ENCODE data around the gene GPAT2. TPM values are rescaled to one million over a fixed set of nuclear protein-coding genes. Genes with fewer than 3 reads are reported as not detected.
"Not testable (repeated sequence)": the region's sequence is repeated elsewhere in the genome, so short reads cannot be mapped to it uniquely, and the experiment has no call there.

GPAT2 gene
- total RNA-seq, 2 donors from 2014 or later: 1.6 to 2.0 TPM

DNA sequence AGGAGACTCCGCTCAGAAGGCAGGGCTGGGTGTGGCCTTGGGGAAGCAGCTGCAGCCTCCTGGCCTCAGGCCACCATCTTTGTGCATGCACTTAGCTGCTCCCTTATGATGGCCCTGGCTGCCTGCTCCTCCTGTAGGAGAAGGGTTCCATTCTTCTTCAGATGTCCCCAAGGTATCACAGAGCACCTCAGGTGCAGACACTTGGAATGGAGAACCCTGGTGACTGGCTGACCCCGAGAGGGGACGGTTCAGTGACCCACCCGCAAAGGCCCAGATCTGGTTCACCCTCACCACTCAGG, 9.6 kb downstream of the GPAT2 start:
- ATAC-seq: no peak
- H3K4me3 ChIP-seq: no peak overlapping the region
- H3K4me1 ChIP-seq: peaks cover 6% of the 10 kb centered on the region
- no peak overlapping the region for H3K27ac ChIP-seq
- intact Hi-C loops (cut with DNase I): loop anchor here (10.0 kb wide), 1 partner anchor 90 kb away; the partner anchor contains the start of gene ADRA2B
- no peak for DNase-seq
- 81 to 100% methylated on average over 3 to 4 of the region's 4 CpGs for WGBS, 2 donors
- H3K36me3 ChIP-seq (replicated peaks in 1 of 2; ENCODE audit: insufficient read depth in 1 of 2, low read depth in 2 of 2): no peaks in the 10 kb centered on the region
- no peaks in the 10 kb centered on the region for H3K9me3 ChIP-seq
- H3K27me3 ChIP-seq: no peaks in the 10 kb centered on the region
- TF ChIP-seq, protein P1, sequence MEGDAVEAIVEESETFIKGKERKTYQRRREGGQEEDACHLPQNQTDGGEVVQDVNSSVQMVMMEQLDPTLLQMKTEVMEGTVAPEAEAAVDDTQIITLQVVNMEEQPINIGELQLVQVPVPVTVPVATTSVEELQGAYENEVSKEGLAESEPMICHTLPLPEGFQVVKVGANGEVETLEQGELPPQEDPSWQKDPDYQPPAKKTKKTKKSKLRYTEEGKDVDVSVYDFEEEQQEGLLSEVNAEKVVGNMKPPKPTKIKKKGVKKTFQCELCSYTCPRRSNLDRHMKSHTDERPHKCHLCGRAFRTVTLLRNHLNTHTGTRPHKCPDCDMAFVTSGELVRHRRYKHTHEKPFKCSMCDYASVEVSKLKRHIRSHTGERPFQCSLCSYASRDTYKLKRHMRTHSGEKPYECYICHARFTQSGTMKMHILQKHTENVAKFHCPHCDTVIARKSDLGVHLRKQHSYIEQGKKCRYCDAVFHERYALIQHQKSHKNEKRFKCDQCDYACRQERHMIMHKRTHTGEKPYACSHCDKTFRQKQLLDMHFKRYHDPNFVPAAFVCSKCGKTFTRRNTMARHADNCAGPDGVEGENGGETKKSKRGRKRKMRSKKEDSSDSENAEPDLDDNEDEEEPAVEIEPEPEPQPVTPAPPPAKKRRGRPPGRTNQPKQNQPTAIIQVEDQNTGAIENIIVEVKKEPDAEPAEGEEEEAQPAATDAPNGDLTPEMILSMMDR (IDR thresholded peaks at IDR 0.05): no peak
- TF ChIP-seq POLR2A (IDR thresholded peaks at IDR 0.05): no peak

DNA sequence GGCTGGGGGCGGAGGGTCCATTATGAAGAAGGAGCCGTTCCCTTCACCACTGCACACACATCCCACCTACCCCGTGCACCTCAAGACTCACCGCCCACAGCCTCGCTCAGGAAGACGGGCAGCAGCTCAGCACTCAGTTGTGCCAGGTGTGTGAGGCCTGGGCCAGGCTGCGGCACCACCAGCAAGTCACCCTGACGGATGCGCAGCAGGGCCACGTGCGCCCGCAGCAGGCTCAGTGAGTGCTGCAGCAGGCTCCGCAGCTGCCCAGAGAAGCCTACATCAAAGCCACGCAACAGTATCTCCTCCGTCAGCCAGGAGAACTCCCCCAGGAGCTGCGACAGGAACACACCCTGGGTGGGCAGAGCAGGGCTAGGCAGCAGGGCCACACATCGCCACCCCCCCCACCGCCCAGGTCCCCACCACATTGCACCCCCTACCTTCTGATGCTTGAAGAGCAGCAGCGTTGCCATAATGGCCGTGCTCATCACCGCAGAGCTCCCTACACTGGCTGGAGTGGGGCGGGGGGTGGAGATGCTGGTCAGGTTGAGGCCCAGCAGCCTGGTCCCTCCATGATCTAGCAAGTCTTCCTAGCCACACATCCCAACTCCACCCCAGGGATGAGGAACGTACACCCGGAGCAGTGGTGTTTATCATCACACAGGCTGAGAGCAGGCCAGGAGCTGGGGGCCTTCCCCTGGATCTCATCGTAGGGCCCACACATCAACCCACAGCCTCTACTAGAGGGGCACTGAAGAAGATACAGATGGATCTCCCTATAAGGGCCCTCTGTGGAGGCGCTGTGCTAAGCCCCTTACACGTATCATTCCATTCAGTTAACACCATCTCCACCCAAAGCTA, 10.2 kb downstream of the GPAT2 start:
- ATAC-seq: no peak
- Histone ChIP-seq H3K36me3 (replicated peaks in 1 of 2; ENCODE audit: insufficient read depth in 1 of 2, low read depth in 2 of 2) (no peaks in the 10 kb centered on the region), H3K4me1 (peaks cover 6% of the 10 kb centered on the region), H3K27ac (no peak overlapping the region), H3K9me3 (no peaks in the 10 kb centered on the region), H3K4me3 (no peak overlapping the region), H3K27me3 (no peaks in the 10 kb centered on the region)
- no peak for DNase-seq
- 72 to 81% methylated on average over 5 to 26 of the region's 27 CpGs for WGBS, 2 donors
- no peak for TF ChIP-seq POLR2A (IDR thresholded peaks at IDR 0.05)
- TF ChIP-seq, protein P1 (IDR thresholded peaks at IDR 0.05): no peak
- intact Hi-C loops (cut with DNase I): loop anchor here (10.0 kb wide), 1 partner anchor 90 kb away; the partner anchor contains the start of gene ADRA2B

DNA sequence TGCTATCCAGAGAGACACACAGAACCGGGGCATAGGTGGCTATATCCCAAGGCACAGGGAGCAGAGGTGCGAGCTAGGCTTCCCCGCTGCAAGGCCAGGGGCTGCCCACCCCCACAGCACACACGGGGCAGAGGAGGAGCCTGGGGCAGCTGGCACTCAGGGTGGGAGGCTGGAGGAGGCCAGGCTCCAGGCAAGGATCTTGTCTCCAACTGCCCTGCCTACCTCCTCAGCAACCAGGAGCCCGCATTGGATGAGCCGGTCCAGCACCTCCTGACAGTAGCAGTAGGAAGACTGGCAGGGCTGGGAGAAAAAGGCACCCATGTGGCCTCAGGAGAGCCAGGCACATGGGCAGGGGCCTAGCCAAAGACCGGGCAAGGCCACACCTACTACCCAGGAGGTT, 11.0 kb downstream of the GPAT2 start:
- not testable (repeated sequence) for H3K9me3 ChIP-seq; H3K36me3 ChIP-seq (replicated peaks in 1 of 2; ENCODE audit: insufficient read depth in 1 of 2, low read depth in 2 of 2); DNase-seq; H3K4me3 ChIP-seq; ATAC-seq; H3K4me1 ChIP-seq; H3K27me3 ChIP-seq; H3K27ac ChIP-seq
- 92 to 100% methylated on average over 1 to 4 of the region's 7 CpGs for WGBS, 2 donors
- intact Hi-C loops (cut with DNase I): loop anchor here (10.0 kb wide), 1 partner anchor 91 kb away; the partner anchor contains the start of gene ADRA2B

DNA sequence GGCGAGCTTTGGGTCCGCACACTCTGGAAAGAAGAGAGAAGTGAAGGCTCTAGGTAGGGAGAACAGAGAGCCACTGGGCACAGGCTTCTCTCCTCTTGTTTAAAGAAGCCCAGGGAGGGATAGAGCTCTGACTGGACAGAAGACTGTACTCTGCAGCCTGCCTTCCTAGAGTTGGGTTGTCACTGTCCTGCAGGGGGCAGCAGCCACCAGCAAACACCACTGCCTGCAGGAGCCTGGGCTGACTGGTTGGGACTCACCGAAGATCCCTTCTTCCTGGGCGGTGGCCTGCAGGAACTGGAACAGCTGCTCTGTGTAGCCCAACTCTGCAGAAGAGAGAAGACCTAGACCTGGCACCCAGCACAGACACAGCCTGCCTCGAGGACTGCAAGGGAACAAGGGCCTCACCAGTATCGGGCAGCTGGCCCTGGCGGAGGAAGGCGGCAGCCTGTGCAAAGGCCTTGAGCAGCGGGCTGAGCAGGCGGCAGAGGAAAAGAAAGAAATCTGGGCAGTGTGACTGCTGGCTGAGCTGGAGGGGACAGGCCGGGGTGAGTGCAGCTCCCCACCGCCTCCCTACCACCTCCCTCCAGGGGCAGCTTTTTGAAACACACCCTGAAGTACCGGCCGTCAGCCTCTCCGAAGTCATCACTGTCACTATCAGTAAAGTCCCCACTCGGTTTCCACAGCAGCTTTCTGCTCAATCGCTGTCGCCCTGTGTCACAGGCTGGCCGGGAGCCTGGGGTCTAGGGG, 11.8 kb downstream of the GPAT2 start:
- not testable (repeated sequence) for H3K4me3 ChIP-seq; H3K27me3 ChIP-seq; H3K36me3 ChIP-seq (replicated peaks in 1 of 2; ENCODE audit: insufficient read depth in 1 of 2, low read depth in 2 of 2); H3K4me1 ChIP-seq; H3K27ac ChIP-seq; H3K9me3 ChIP-seq
- peak; percentile 87 to 91 (median 89) for DNase-seq
- WGBS, 2 donors: 55 to 67% methylated on average over 6 to 13 of the region's 19 CpGs
- intact Hi-C loops (cut with DNase I): loop anchor here (10.0 kb wide), 1 partner anchor 92 kb away; the partner anchor contains the start of gene ADRA2B
- ATAC-seq: peak; percentile 94
- TF ChIP-seq, protein P1 (IDR thresholded peaks at IDR 0.05): peak; percentile 67 to 92 (median 85)

DNA sequence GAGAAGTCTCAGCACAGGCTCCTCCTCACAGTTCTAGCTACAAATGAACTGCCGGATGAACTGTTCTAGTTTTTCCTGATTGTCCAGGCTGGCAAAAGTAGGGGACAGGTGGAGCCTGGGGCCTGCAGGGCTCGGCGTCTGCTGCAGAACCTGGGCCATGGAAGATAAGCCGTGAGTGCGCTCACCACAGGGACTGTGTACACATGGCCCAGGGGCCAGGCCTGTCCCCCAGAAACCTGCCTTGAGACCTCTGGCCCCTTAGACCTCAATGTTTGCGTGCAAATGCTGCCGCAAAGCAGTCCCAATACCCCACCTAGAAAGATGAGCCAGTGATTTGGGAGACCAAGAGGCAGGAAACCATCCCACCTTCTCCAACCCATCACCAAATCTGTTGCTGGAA, 12.6 kb downstream of the GPAT2 start:
- not testable (repeated sequence) for ATAC-seq; DNase-seq; H3K4me1 ChIP-seq; H3K9me3 ChIP-seq; H3K27me3 ChIP-seq; H3K36me3 ChIP-seq (replicated peaks in 1 of 2; ENCODE audit: insufficient read depth in 1 of 2, low read depth in 2 of 2); H3K4me3 ChIP-seq; H3K27ac ChIP-seq
- intact Hi-C loops (cut with DNase I): loop anchor here (10.0 kb wide), 1 partner anchor 93 kb away; the partner anchor contains the start of gene ADRA2B
- 76% methylated on average over 7 of the region's 7 CpGs; no CpG with 5 or more reads in 1 of the 2 donors for WGBS, 2 donors

DNA sequence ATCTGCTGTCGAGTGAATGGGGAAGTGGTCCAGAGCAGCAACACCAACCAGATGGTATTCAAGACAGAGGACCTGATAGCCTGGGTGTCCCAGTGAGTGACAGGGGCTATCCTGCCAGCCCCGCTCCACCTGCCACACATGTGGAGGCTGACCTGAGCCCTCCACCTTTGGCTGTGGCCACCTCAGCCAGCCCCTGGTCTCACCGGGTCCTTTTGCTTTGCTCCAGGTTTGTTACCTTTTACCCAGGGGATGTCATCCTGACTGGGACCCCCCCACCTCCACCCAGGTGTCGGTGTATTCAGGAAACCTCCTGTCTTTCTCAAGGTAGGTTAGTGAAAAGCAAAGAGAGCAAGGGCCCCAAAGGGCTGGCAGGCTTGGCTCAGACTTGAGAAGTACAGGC, 13.6 kb downstream of the GPAT2 start:
- DNase-seq; H3K9me3 ChIP-seq; H3K27me3 ChIP-seq; H3K4me1 ChIP-seq; H3K36me3 ChIP-seq (replicated peaks in 1 of 2; ENCODE audit: insufficient read depth in 1 of 2, low read depth in 2 of 2); H3K27ac ChIP-seq; H3K4me3 ChIP-seq; ATAC-seq: not testable (repeated sequence)
- WGBS, 2 donors: 85 to 88% methylated on average over 3 to 4 of the region's 4 CpGs
- intact Hi-C loops (cut with DNase I): loop anchor here (10.0 kb wide), 1 partner anchor 94 kb away; the partner anchor contains the start of gene ADRA2B

DNA sequence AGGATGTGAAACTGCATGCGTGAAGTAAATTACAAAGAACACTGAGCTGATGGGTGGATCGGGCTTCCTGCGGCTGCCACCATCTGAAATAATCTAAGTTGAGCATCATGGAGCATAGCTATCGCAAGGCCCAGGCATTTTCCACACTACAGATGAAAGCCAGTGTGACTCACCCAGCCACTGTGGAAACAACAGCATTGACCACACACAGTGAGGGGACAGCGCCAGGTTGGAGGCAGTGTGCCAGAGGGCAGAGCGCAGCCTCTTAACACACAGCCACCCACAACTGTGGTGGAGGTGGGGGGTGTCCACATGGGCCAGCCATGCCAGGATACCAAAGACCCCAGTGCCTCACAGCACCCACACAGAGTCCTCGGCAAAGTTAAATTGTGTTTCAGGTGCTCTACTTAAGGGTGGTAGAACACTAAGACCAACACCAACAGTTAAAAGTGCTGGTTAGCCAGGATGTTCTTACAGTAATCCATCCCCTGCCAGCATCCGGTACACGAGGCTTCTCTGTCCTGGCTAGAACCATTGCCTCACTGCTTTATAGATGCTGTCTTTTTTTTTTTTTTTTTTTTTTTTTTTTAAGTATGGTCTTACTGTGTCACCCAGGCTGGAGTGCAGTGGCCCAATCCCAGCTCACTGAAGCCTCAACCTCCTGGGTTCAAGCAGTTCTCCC, 14.7 kb downstream of the GPAT2 start:
- not testable (repeated sequence) for H3K36me3 ChIP-seq (replicated peaks in 1 of 2; ENCODE audit: insufficient read depth in 1 of 2, low read depth in 2 of 2); DNase-seq; H3K4me1 ChIP-seq; H3K9me3 ChIP-seq; H3K27me3 ChIP-seq; ATAC-seq; H3K4me3 ChIP-seq; H3K27ac ChIP-seq
- intact Hi-C loops (cut with DNase I): loop anchor here (10.0 kb wide), 1 partner anchor 95 kb away; the partner anchor contains the start of gene ADRA2B
- 78 to 85% methylated on average over 4 of the region's 9 CpGs for WGBS, 2 donors

DNA sequence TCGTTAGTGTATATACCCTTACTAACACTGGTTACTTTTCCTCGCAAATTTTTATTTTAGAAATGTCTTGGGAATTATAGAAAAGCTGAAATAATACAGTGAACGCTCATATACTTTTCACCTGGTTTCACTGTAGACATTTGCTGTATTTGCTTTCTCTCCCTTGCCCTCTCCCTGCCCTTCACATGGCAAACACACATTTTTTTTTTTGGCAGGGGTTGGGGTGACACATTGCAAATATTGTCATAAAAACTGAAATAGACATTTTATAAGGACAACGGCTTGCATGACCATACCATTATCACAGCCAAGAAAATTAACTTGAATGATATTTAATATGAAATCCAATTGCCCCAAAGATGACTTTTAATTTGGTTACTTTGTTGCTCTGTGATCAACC, 18.4 kb downstream of the GPAT2 start:
- H3K27me3 ChIP-seq; H3K4me1 ChIP-seq; H3K9me3 ChIP-seq; H3K4me3 ChIP-seq; H3K36me3 ChIP-seq (replicated peaks in 1 of 2; ENCODE audit: insufficient read depth in 1 of 2, low read depth in 2 of 2); DNase-seq; intact Hi-C loops (cut with DNase I); H3K27ac ChIP-seq; ATAC-seq: not testable (repeated sequence)
- WGBS, 2 donors: 54 to 65% methylated on average over 4 of the region's 4 CpGs
